Peyer's patch (tissue), 4 donors: ENCODE data around the gene SLC45A1.

Source experiments
- CTCF ChIP-seq, 6 experiments: fragments of 450-650 bp in 4 of 6; fragments of 200-600 bp in 2 of 6; sonication (generic) in 1 of 6; IDR thresholded peaks; one replicate each; pipeline ENCODE4 v1.5.1; 2017 to 2019; ENCODE audit warnings: antibody characterized with exemption in 6 of 6, mild to moderate bottlenecking in 3 of 6, moderate library complexity in 1 of 6
- POLR2A ChIP-seq, 2 donors: fragments of 450-650 bp; IDR thresholded peaks; one replicate each; pipeline ENCODE4 v1.5.1; 2017; ENCODE audit warnings: antibody characterized with exemption in 2 of 2, mild to moderate bottlenecking in 2 of 2, moderate library complexity in 2 of 2

- TF ChIP-seq CTCF (IDR thresholded peaks at IDR 0.05) (no peak), POLR2A (IDR thresholded peaks at IDR 0.05) (no peak)
Measured at GRCh38 chr1:8392522-8392921, 74.6 kb downstream of the SLC45A1 start.
